K562 (cell line): ENCODE data around the gene DDX5. TPM values are rescaled to one million over a fixed set of nuclear protein-coding genes. Genes with fewer than 3 reads are reported as not detected.

Experiments
- CREB1 ChIP-seq, 2 experiments: sonication (generic) in 1 of 2; formaldehyde crosslinking in 1 of 2; IDR thresholded peaks; 2 replicates each; pipeline versions ENCODE4 v1.6.1 to v1.8.0; 2012 to 2022; ENCODE audit warnings: inconsistent platforms in 1 of 2, mild to moderate bottlenecking in 1 of 2, missing genetic modification reagents in 1 of 2, moderate library complexity in 1 of 2
- CREB3L1 ChIP-seq: fragments of 450-650 bp; IDR thresholded peaks from 2 replicates; pipeline ENCODE4 v1.6.1; 2014; ENCODE audit warnings: low read depth, mild to moderate bottlenecking, moderate library complexity, borderline replicate concordance
- GATAD2A ChIP-seq: fragments of 450-650 bp; IDR thresholded peaks from 2 replicates; pipeline ENCODE4 v1.6.1; 2017
- JUN ChIP-seq, 2 experiments: sonication (generic) in 1 of 2; formaldehyde crosslinking in 1 of 2; IDR thresholded peaks; 2 replicates each; pipeline versions ENCODE4 v1.6.1 to v1.8.0; 2012 to 2022; ENCODE audit warnings: borderline replicate concordance in 2 of 2, mild to moderate bottlenecking in 2 of 2, improper control_type of control experiment in 1 of 2, low read depth in 1 of 2, low read length in 1 of 2, missing genetic modification reagents in 1 of 2
- LARP7 ChIP-seq: fragments of 450-650 bp; IDR thresholded peaks from 2 replicates; pipeline ENCODE4 v1.6.1; 2016
- NFYB ChIP-seq: IDR thresholded peaks from 2 replicates; pipeline ENCODE4 v1.6.1; 2011; ENCODE audit warnings: mild to moderate bottlenecking, moderate library complexity; ENCODE audit not compliant: insufficient read length; ENCODE audit errors: extremely low read depth
- SMC3 ChIP-seq: conservative IDR thresholded peaks from 2 replicates; pipeline ENCODE4 v1.6.1; 2011; ENCODE audit warnings: low read depth, low read length, improper control_type of control experiment; ENCODE audit not compliant: insufficient read depth
- XRCC4 ChIP-seq: IDR thresholded peaks from one replicate; pipeline ENCODE4 v1.6.1; 2011; ENCODE audit not compliant: insufficient read depth, insufficient read length; ENCODE audit errors: extremely low read depth
- ZNF121 ChIP-seq: sonication (generic); formaldehyde crosslinking; conservative IDR thresholded peaks from 2 replicates; pipeline ENCODE4 v1.8.0; 2022; ENCODE audit warnings: missing genetic modification reagents
- ZNF253 ChIP-seq: fragments of 250-450 bp; sonication (Bioruptor Pico); conservative IDR thresholded peaks from 2 replicates; pipeline ENCODE4 v1.6.1; 2021; ENCODE audit warnings: mild to moderate bottlenecking
- ZNF436 ChIP-seq: fragments of 250-450, 450-650 bp; sonication (Bioruptor Pico); formaldehyde crosslinking; IDR thresholded peaks from 2 replicates; pipeline ENCODE4 v1.7.0; 2020; ENCODE audit warnings: mild to moderate bottlenecking
- polyA plus RNA-seq, 8 experiments: library from polyadenylated mRNA; depleted of rRNA in 4 of 8; stranded (reverse) in 5 of 8; unstranded in 3 of 8; fragments of >200 nt; fragmentation: Nextera tagmentation in 2 of 8; fragmentation: Illumina TruSeq in 1 of 8; extraction: Ambion mirVana in 2 of 8; extraction: Trizol in 1 of 8; gene quantifications; 2 replicates each; pipeline versions ENCODE4 v1.2.1 to v1.2.3, GENCODE V29; 2011 to 2014; ENCODE audit warnings: inconsistent platforms in 1 of 8, missing spikeins in 1 of 8
- total RNA-seq, 7 experiments: library from RNA; depleted of rRNA in 6 of 7; stranded (reverse); fragments of >200 nt in 6 of 7; fragmentation: Illumina TruSeq in 2 of 7; extraction: Trizol in 2 of 7; gene quantifications; 2 replicates each; pipeline versions ENCODE4 v1.2.1 to v1.2.3, GENCODE V29; 2011 to 2021; ENCODE audit warnings: low replicate concordance in 1 of 7
- TF ChIP-seq, protein P1 (sequence below): fragments of 250-450 bp; sonication (Bioruptor Pico); IDR thresholded peaks from 2 replicates; pipeline ENCODE4 v1.8.0; 2022; ENCODE audit warnings: inconsistent platforms, mild to moderate bottlenecking, moderate library complexity, borderline replicate concordance
- TF ChIP-seq, protein P2 (sequence below): fragments of 250-450 bp; sonication (Bioruptor Pico); IDR thresholded peaks from 2 replicates; pipeline ENCODE4 v1.8.0; 2021; ENCODE audit warnings: borderline replicate concordance, mild to moderate bottlenecking, moderate library complexity; ENCODE audit not compliant: poor library complexity, severe bottlenecking
- TF ChIP-seq, protein P3 (sequence below): fragments of 450-650 bp; IDR thresholded peaks from 2 replicates; pipeline ENCODE4 v1.6.1; 2017; ENCODE audit warnings: antibody characterized with exemption, mild to moderate bottlenecking
- TF ChIP-seq, protein P4 (sequence below): fragments of 450-650 bp; IDR thresholded peaks from 2 replicates; pipeline ENCODE4 v1.7.1; 2018; ENCODE audit warnings: mild to moderate bottlenecking, low read depth; ENCODE audit not compliant: partially characterized antibody
- TF ChIP-seq, protein P5 (sequence below): sonication (generic); formaldehyde crosslinking; IDR thresholded peaks from 2 replicates; pipeline ENCODE4 v1.8.0; 2022; ENCODE audit warnings: mild to moderate bottlenecking, missing genetic modification reagents

The DDX5 gene
- total and polyA plus RNA-seq, 9 of the 15 experiments (the other 6 are each of a cell fraction or from before 2014, with no cell fraction given), result 306 to 1,639 (median 604) TPM

GRCh38 chr17:64533784-64534183 lies 27.7 kb upstream of the DDX5 start (continued):
- TF ChIP-seq, protein P1, sequence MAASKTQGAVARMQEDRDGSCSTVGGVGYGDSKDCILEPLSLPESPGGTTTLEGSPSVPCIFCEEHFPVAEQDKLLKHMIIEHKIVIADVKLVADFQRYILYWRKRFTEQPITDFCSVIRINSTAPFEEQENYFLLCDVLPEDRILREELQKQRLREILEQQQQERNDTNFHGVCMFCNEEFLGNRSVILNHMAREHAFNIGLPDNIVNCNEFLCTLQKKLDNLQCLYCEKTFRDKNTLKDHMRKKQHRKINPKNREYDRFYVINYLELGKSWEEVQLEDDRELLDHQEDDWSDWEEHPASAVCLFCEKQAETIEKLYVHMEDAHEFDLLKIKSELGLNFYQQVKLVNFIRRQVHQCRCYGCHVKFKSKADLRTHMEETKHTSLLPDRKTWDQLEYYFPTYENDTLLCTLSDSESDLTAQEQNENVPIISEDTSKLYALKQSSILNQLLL (CRISPR knock-in tag), result no peak
- TF ChIP-seq, protein P2, sequence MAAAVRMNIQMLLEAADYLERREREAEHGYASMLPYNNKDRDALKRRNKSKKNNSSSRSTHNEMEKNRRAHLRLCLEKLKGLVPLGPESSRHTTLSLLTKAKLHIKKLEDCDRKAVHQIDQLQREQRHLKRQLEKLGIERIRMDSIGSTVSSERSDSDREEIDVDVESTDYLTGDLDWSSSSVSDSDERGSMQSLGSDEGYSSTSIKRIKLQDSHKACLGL, result no peak
- TF ChIP-seq CREB1 (IDR thresholded peaks at IDR 0.05) (no peak), CREB1 (CRISPR knock-in tag; IDR thresholded peaks at IDR 0.05) (no peak), XRCC4 (no peak), NFYB (no peak), ZNF121 (CRISPR knock-in tag) (no peak), CREB3L1 (no peak), JUN (IDR thresholded peaks at IDR 0.05; ENCODE audit: borderline replicate concordance, low read depth, low read length) (no peak), JUN (CRISPR knock-in tag; IDR thresholded peaks at IDR 0.05; ENCODE audit: borderline replicate concordance) (no peak), ZNF253 (CRISPR knock-in tag) (no peak), LARP7 (no peak), ZNF436 (CRISPR knock-in tag) (no peak), GATAD2A (no peak), SMC3 (no peak)
- TF ChIP-seq, protein P3, sequence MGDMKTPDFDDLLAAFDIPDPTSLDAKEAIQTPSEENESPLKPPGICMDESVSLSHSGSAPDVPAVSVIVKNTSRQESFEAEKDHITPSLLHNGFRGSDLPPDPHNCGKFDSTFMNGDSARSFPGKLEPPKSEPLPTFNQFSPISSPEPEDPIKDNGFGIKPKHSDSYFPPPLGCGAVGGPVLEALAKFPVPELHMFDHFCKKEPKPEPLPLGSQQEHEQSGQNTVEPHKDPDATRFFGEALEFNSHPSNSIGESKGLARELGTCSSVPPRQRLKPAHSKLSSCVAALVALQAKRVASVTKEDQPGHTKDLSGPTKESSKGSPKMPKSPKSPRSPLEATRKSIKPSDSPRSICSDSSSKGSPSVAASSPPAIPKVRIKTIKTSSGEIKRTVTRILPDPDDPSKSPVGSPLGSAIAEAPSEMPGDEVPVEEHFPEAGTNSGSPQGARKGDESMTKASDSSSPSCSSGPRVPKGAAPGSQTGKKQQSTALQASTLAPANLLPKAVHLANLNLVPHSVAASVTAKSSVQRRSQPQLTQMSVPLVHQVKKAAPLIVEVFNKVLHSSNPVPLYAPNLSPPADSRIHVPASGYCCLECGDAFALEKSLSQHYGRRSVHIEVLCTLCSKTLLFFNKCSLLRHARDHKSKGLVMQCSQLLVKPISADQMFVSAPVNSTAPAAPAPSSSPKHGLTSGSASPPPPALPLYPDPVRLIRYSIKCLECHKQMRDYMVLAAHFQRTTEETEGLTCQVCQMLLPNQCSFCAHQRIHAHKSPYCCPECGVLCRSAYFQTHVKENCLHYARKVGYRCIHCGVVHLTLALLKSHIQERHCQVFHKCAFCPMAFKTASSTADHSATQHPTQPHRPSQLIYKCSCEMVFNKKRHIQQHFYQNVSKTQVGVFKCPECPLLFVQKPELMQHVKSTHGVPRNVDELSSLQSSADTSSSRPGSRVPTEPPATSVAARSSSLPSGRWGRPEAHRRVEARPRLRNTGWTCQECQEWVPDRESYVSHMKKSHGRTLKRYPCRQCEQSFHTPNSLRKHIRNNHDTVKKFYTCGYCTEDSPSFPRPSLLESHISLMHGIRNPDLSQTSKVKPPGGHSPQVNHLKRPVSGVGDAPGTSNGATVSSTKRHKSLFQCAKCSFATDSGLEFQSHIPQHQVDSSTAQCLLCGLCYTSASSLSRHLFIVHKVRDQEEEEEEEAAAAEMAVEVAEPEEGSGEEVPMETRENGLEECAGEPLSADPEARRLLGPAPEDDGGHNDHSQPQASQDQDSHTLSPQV, result no peak
- TF ChIP-seq, protein P4, sequence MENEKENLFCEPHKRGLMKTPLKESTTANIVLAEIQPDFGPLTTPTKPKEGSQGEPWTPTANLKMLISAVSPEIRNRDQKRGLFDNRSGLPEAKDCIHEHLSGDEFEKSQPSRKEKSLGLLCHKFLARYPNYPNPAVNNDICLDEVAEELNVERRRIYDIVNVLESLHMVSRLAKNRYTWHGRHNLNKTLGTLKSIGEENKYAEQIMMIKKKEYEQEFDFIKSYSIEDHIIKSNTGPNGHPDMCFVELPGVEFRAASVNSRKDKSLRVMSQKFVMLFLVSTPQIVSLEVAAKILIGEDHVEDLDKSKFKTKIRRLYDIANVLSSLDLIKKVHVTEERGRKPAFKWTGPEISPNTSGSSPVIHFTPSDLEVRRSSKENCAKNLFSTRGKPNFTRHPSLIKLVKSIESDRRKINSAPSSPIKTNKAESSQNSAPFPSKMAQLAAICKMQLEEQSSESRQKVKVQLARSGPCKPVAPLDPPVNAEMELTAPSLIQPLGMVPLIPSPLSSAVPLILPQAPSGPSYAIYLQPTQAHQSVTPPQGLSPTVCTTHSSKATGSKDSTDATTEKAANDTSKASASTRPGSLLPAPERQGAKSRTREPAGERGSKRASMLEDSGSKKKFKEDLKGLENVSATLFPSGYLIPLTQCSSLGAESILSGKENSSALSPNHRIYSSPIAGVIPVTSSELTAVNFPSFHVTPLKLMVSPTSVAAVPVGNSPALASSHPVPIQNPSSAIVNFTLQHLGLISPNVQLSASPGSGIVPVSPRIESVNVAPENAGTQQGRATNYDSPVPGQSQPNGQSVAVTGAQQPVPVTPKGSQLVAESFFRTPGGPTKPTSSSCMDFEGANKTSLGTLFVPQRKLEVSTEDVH, result no peak
- TF ChIP-seq, protein P5, sequence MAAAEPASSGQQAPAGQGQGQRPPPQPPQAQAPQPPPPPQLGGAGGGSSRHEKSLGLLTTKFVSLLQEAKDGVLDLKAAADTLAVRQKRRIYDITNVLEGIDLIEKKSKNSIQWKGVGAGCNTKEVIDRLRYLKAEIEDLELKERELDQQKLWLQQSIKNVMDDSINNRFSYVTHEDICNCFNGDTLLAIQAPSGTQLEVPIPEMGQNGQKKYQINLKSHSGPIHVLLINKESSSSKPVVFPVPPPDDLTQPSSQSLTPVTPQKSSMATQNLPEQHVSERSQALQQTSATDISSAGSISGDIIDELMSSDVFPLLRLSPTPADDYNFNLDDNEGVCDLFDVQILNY (CRISPR knock-in tag), result no peak
